Ishikawa (cell line): Measurements from ENCODE around the gene MLLT3.

Experiments
- CEBPB ChIP-seq: IDR thresholded peaks from 2 replicates; pipeline ENCODE4 v1.6.1; 2012
- CREB1 ChIP-seq: IDR thresholded peaks from 2 replicates; pipeline ENCODE4 v1.6.1; 2012; ENCODE audit warnings: low read depth
- EP300 ChIP-seq: IDR thresholded peaks from 2 replicates; pipeline ENCODE4 v1.6.1; 2012; ENCODE audit warnings: borderline replicate concordance
- MAX ChIP-seq: IDR thresholded peaks from 2 replicates; pipeline ENCODE4 v1.6.1; 2012
- TAF1 ChIP-seq: IDR thresholded peaks from 2 replicates; pipeline ENCODE4 v1.6.1; 2012; ENCODE audit warnings: low read depth, mild to moderate bottlenecking

GRCh38 chr9:20550326-20550725, 72.0 kb downstream of the MLLT3 start:
- TF ChIP-seq MAX: no peak
- TF ChIP-seq CREB1: no peak
- no peak for TF ChIP-seq TAF1
- no peak for TF ChIP-seq CEBPB
- TF ChIP-seq EP300: no peak
